HepG2 (cell line): ENCODE data around the gene CHRNA3. TPM values are rescaled to one million over a fixed set of nuclear protein-coding genes. Genes with fewer than 3 reads are reported as not detected.

ENCODE experiments used
- ATAC-seq: fragments of 200-7000 bp; cut with Tn5 transposase; 3 replicates; pipeline ENCODE4 v1.9.1; 2020; ENCODE audit warnings: mild to moderate bottlenecking, moderate library complexity
- BruUV-seq: library from RNA; stranded (reverse); fragments of 400-500 nt; replicated peaks from 2 replicates; lab custom pipeline; 2021; lab: Mats Ljungman, UMichigan
- CTCF ChIA-PET: fragments of 300-600 bp; formaldehyde crosslinking; extraction: SDS; loops from one replicate; lab custom pipeline; 2021; ENCODE audit warnings: low total read pairs, inconsistent platforms, low intra/inter-chr PET ratio; lab: Yijun Ruan, JAX
- POLR2A ChIA-PET: fragments of 350-600 bp; sonication (Branson Sonifier 250); formaldehyde crosslinking; loops from one replicate; lab custom pipeline; 2020; ENCODE audit warnings: antibody characterized with exemption, inconsistent platforms; lab: Yijun Ruan, JAX
- DNase-seq: peaks from one replicate; pipeline ENCODE4 v3.0.0-alpha.2; 2015; ENCODE audit warnings: low spot score
- FAIRE-seq: peaks from 3 replicates; lab custom pipeline; 2011; peaks lifted over from hg19 to GRCh38; lab: Jason Lieb, UNC
- H2AFZ ChIP-seq: one replicate; pipeline ENCODE4 v1.6.1; 2011; ENCODE audit warnings: low read length, inconsistent platforms
- H3K27ac ChIP-seq: fragments of 300-600 bp; 3 replicates; pipeline ENCODE4 v1.8.0; 2011; ENCODE audit warnings: mixed run types, mild to moderate bottlenecking, mixed read lengths, low read length, inconsistent platforms; ENCODE audit not compliant: insufficient read depth; ENCODE audit errors: extremely low read length
- H3K27me3 ChIP-seq, 2 experiments: fragments of 200-600 bp in 1 of 2; 2 replicates in 1 of 2; 3 replicates in 1 of 2; pipeline versions ENCODE4 v1.6.0 to v1.8.0; 2011; ENCODE audit warnings: low read length in 2 of 2, mild to moderate bottlenecking in 2 of 2, moderate library complexity in 2 of 2, inconsistent platforms in 1 of 2; ENCODE audit not compliant: insufficient read depth in 2 of 2, control insufficient read depth in 1 of 2
- H3K36me3 ChIP-seq, 2 experiments: fragments of 200-600 bp in 1 of 2; replicated peaks in 1 of 2; 2 replicates in 1 of 2; 3 replicates in 1 of 2; pipeline versions ENCODE4 v1.5.1 to v1.8.0; 2011; ENCODE audit warnings: low read length in 2 of 2, inconsistent platforms in 1 of 2; ENCODE audit not compliant: insufficient read depth in 2 of 2, control insufficient read depth in 1 of 2
- H3K4me1 ChIP-seq: 2 replicates; pipeline ENCODE4 v1.5.1; 2012; ENCODE audit warnings: low read length, inconsistent platforms; ENCODE audit not compliant: insufficient read depth
- H3K4me2 ChIP-seq: 2 replicates; pipeline ENCODE4 v1.6.0; 2011; ENCODE audit warnings: low read depth, low read length, inconsistent platforms
- H3K4me3 ChIP-seq, 3 experiments: fragments of 200-600 bp in 1 of 3; sonication (generic), shearing (Covaris generic) in 1 of 3; replicated peaks in 1 of 3; 2 replicates each; pipeline ENCODE4 v1.5.1; 2011 to 2016; ENCODE audit warnings: low read length in 3 of 3, inconsistent platforms in 2 of 3, low read depth in 2 of 3, mild to moderate bottlenecking in 2 of 3, control low read depth in 1 of 3, mixed read lengths in 1 of 3; ENCODE audit not compliant: insufficient read depth in 1 of 3
- H3K79me2 ChIP-seq: one replicate; pipeline ENCODE4 v1.6.1; 2011; ENCODE audit warnings: low read length, inconsistent platforms; ENCODE audit not compliant: insufficient read depth
- H3K9ac ChIP-seq: 2 replicates; pipeline ENCODE4 v1.6.0; 2011; ENCODE audit warnings: mild to moderate bottlenecking, low read depth, low read length, inconsistent platforms; ENCODE audit not compliant: insufficient read depth
- H3K9me3 ChIP-seq: 2 replicates; pipeline ENCODE4 v1.5.1; 2012; ENCODE audit warnings: mild to moderate bottlenecking, low read length
- H4K20me1 ChIP-seq: 2 replicates; pipeline ENCODE4 v1.6.0; 2011; ENCODE audit warnings: inconsistent platforms, mild to moderate bottlenecking, low read length, moderate library complexity; ENCODE audit not compliant: insufficient read depth
- CHCHD3 ChIP-seq: sonication (generic); formaldehyde crosslinking; IDR thresholded peaks from 2 replicates; pipeline ENCODE4 v1.8.0; 2022; ENCODE audit warnings: mild to moderate bottlenecking, missing genetic modification reagents, moderate library complexity
- DBP ChIP-seq: sonication (generic); formaldehyde crosslinking; IDR thresholded peaks from 2 replicates; pipeline ENCODE4 v1.4.0; 2020; ENCODE audit warnings: missing genetic modification reagents; ENCODE audit errors: not compliant biosample characterization
- EHMT2 ChIP-seq: fragments of 200-600 bp; sonication (generic); IDR thresholded peaks from 2 replicates; pipeline ENCODE4 v1.7.0; 2017; ENCODE audit warnings: antibody characterized with exemption, low read depth, low read length, borderline replicate concordance
- IRF2 ChIP-seq: IDR thresholded peaks from 2 replicates; pipeline ENCODE4 v1.6.1; 2018; ENCODE audit warnings: missing genetic modification reagents, missing compliant biosample characterization
- KAT7 ChIP-seq: IDR thresholded peaks from 2 replicates; pipeline ENCODE4 v1.6.1; 2018; ENCODE audit warnings: borderline replicate concordance, missing compliant biosample characterization
- MEIS2 ChIP-seq: sonication (generic); formaldehyde crosslinking; IDR thresholded peaks from 2 replicates; pipeline ENCODE4 v1.9.0; 2021; ENCODE audit warnings: mild to moderate bottlenecking, missing genetic modification reagents
- MIER2 ChIP-seq: IDR thresholded peaks from 2 replicates; pipeline ENCODE4 v1.6.1; 2016; ENCODE audit warnings: missing biosample characterization, missing genetic modification reagents
- NFRKB ChIP-seq: fragments of 450-650 bp; IDR thresholded peaks from 2 replicates; pipeline ENCODE4 v1.6.1; 2017
- NFYC ChIP-seq: IDR thresholded peaks from 2 replicates; pipeline ENCODE4 v1.6.1; 2016; ENCODE audit warnings: missing genetic modification reagents, missing compliant biosample characterization
- NR2F1 ChIP-seq, 2 experiments: fragments of 450-650 bp in 1 of 2; formaldehyde crosslinking in 1 of 2; IDR thresholded peaks; 2 replicates each; pipeline versions ENCODE4 v1.5.0 to v1.6.1; 2016 to 2020; ENCODE audit warnings: mild to moderate bottlenecking in 1 of 2, missing compliant biosample characterization in 1 of 2, missing genetic modification reagents in 1 of 2, moderate library complexity in 1 of 2
- NRL ChIP-seq: sonication (generic); formaldehyde crosslinking; IDR thresholded peaks from 2 replicates; pipeline ENCODE4 v1.5.0; 2020; ENCODE audit warnings: missing genetic modification reagents, mild to moderate bottlenecking, moderate library complexity, borderline replicate concordance
- RAD21 ChIP-seq: fragments of 450-650 bp; formaldehyde crosslinking; IDR thresholded peaks from 2 replicates; pipeline ENCODE4 v1.5.0; 2020; ENCODE audit warnings: mild to moderate bottlenecking
- SOX5 ChIP-seq: IDR thresholded peaks from 2 replicates; pipeline ENCODE4 v1.6.1; 2016; ENCODE audit warnings: borderline replicate concordance
- STAG1 ChIP-seq: sonication (generic); formaldehyde crosslinking; IDR thresholded peaks from 2 replicates; pipeline ENCODE4 v1.4.0; 2020; ENCODE audit warnings: missing genetic modification reagents
- ZBTB4 ChIP-seq: sonication (generic); formaldehyde crosslinking; IDR thresholded peaks from 2 replicates; pipeline ENCODE4 v1.4.0; 2020; ENCODE audit warnings: missing genetic modification reagents, mild to moderate bottlenecking, borderline replicate concordance
- ZNF232 ChIP-seq: sonication (generic); formaldehyde crosslinking; IDR thresholded peaks from 2 replicates; pipeline ENCODE4 v1.4.0; 2020; ENCODE audit warnings: missing genetic modification reagents, borderline replicate concordance
- ZNF414 ChIP-seq: sonication (generic); formaldehyde crosslinking; IDR thresholded peaks from 2 replicates; pipeline ENCODE4 v1.5.0; 2020; ENCODE audit warnings: missing genetic modification reagents
- ZNF484 ChIP-seq: sonication (generic); formaldehyde crosslinking; IDR thresholded peaks from 2 replicates; pipeline ENCODE4 v1.5.1; 2020; ENCODE audit warnings: mild to moderate bottlenecking, low read depth, missing genetic modification reagents, borderline replicate concordance
- ZNF709 ChIP-seq: sonication (generic); formaldehyde crosslinking; IDR thresholded peaks from 2 replicates; pipeline ENCODE4 v1.5.0; 2020; ENCODE audit warnings: mild to moderate bottlenecking, missing genetic modification reagents
- WGBS: methylation state at CpG from one replicate; pipeline ENCODE4 v1.1.6; 2017; ENCODE audit warnings: low lambda C conversion rate; 5-methylcytosine and 5-hydroxymethylcytosine counted together
- in situ Hi-C: cut with HindIII; loops from 2 replicates; pipeline ENCODE4 v1.10.0; 2017; ENCODE audit warnings: low pct_unique_long_range_greater_than_20kb; ENCODE audit not compliant: extremely low pct_ligation_motif_present
- intact Hi-C: fragments of 100-400 bp; cut with micrococcal nuclease; formaldehyde crosslinking; loops from one replicate; pipeline ENCODE4 v1.10.0; 2022; ENCODE audit not compliant: unreplicated experiment
- polyA plus RNA-seq, 8 experiments: library from polyadenylated mRNA; depleted of rRNA in 3 of 8; stranded (reverse) in 7 of 8; unstranded in 1 of 8; fragments of >200 nt; fragmentation: Illumina TruSeq in 4 of 8; extraction: Trizol in 4 of 8; gene quantifications; 2 replicates each; pipeline versions ENCODE4 v1.2.1 to v1.2.3, GENCODE V29; 2011 to 2016; ENCODE audit warnings: low read depth in 4 of 8, missing spikeins in 1 of 8, mixed read lengths in 1 of 8; ENCODE audit not compliant: insufficient read depth in 1 of 8
- total RNA-seq, 5 experiments: library from RNA; depleted of rRNA; stranded (reverse); fragments of >200 nt; fragmentation: Illumina TruSeq; extraction: Trizol; gene quantifications; 2 replicates each; pipeline ENCODE4 v1.2.3, GENCODE V29; 2016; ENCODE audit warnings: low read depth in 1 of 5
- TF ChIP-seq, protein P1 (sequence below): sonication (generic); formaldehyde crosslinking; IDR thresholded peaks from 2 replicates; pipeline ENCODE4 v1.4.0; 2020; ENCODE audit warnings: missing genetic modification reagents

CHRNA3 gene
- total and polyA plus RNA-seq, 2 of the 13 experiments (the other 11 are each of a cell fraction or from before 2014, with no cell fraction given), result not detected

DNA sequence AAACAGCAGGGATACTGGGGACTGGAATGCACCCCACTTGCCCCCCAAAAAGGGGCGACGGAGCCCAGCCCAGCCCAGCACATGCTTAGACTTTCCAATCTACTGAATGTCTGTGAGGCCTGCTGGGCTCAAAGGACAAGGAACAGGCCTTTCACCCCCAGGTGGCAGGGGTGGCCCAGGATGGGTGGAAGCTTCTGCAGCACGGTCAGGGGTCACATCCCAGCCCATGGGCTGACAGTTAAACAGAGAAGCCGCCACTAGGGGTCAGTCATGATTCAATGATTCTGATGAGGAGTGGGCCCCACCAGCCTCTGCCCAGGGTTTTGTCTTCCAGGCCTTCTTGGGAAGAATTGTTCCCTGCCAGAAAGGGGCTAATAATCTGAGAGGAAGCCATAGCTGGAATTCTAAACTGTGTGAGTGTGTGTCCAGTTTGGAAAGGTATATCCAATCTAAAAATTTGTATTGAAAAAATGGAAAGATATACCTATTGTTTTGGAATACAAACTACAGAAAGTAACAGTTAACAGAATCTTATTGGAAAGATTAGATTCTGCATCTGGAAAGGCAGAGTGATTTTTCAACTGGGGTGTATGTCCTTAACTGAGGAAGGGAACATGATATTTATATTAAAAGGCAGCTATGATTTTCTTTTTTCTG is 18.0 kb upstream of the CHRNA3 start:
- POLR2A ChIA-PET, result no interaction called here
- H3K79me2 ChIP-seq, result no peaks in the 10 kb centered on the region
- peak; percentile 94 for ATAC-seq
- peaks cover 0 to 8% of the 10 kb centered on the region in 2 experiments; a peak in 2 of 5 replicates for H3K27me3 ChIP-seq
- WGBS, result 53% methylated on average over 3 of the region's 4 CpGs
- H3K4me2 ChIP-seq, result no peak overlapping the region
- no peak overlapping the region for H2AFZ ChIP-seq
- in situ Hi-C loops, result loop anchor here (5.0 kb wide), 1 partner anchor 69 kb away; no protein-coding TSS in a partner anchor
- H3K9ac ChIP-seq, result no peak overlapping the region
- peak; percentile 62 for DNase-seq
- intact Hi-C loops, result loop anchor here (1.0 kb wide), 1 partner anchor 71 kb away; no protein-coding TSS in a partner anchor
- H3K36me3 ChIP-seq, result no peaks in the 10 kb centered on the region
- no TSS peak for BruUV-seq
- H3K9me3 ChIP-seq, result no peaks in the 10 kb centered on the region
- H3K4me1 ChIP-seq, result no peaks in the 10 kb centered on the region
- H3K27ac ChIP-seq, result no peak overlapping the region
- H3K4me3 ChIP-seq, result no peak overlapping the region
- CTCF ChIA-PET, result interaction anchor here (1.1 to 1.6 kb wide), 4 partner anchors 20 to 112 kb away, joined by 3 to 27 read pairs (median 6); no protein-coding TSS in a partner anchor
- peak; percentile 69 for FAIRE-seq
- no peaks in the 10 kb centered on the region for H4K20me1 ChIP-seq
- TF ChIP-seq NFYC (CRISPR knock-in tag), result no peak
- no peak for TF ChIP-seq IRF2
- TF ChIP-seq ZNF484 (CRISPR knock-in tag), result no peak
- no peak for TF ChIP-seq ZNF414 (CRISPR knock-in tag)
- TF ChIP-seq NRL (CRISPR knock-in tag), result no peak
- TF ChIP-seq ZBTB4, result no peak
- TF ChIP-seq MEIS2 (CRISPR knock-in tag), result no peak
- peak; percentile 82 for TF ChIP-seq STAG1 (CRISPR knock-in tag)
- TF ChIP-seq MIER2, result no peak
- no peak for TF ChIP-seq ZNF709
- no peak for TF ChIP-seq EHMT2
- no peak for TF ChIP-seq NFRKB
- TF ChIP-seq NR2F1 (CRISPR knock-in tag; IDR thresholded peaks at IDR 0.05), result peak in 1 of 2 experiments; percentile 60; a peak in 1 of 4 replicates
- no peak for TF ChIP-seq SOX5 (CRISPR knock-in tag)
- TF ChIP-seq, protein P1, sequence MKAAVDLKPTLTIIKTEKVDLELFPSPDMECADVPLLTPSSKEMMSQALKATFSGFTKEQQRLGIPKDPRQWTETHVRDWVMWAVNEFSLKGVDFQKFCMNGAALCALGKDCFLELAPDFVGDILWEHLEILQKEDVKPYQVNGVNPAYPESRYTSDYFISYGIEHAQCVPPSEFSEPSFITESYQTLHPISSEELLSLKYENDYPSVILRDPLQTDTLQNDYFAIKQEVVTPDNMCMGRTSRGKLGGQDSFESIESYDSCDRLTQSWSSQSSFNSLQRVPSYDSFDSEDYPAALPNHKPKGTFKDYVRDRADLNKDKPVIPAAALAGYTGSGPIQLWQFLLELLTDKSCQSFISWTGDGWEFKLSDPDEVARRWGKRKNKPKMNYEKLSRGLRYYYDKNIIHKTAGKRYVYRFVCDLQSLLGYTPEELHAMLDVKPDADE (CRISPR knock-in tag), result no peak
- no peak for TF ChIP-seq KAT7 (CRISPR knock-in tag)
- no peak for TF ChIP-seq DBP (CRISPR knock-in tag)
- TF ChIP-seq CHCHD3 (CRISPR knock-in tag), result no peak
- TF ChIP-seq RAD21 (CRISPR knock-in tag), result peak; percentile 83
- TF ChIP-seq ZNF232, result no peak
